ENCODE measurements around the gene PNN.
A peak's percentile ranks its signal among the peaks of the same experiment; 100 is the strongest.
"Not testable (repeated sequence)": the region's sequence is repeated elsewhere in the genome, so short reads cannot be mapped to it uniquely, and the experiment has no call there.

Gene PNN

DNA sequence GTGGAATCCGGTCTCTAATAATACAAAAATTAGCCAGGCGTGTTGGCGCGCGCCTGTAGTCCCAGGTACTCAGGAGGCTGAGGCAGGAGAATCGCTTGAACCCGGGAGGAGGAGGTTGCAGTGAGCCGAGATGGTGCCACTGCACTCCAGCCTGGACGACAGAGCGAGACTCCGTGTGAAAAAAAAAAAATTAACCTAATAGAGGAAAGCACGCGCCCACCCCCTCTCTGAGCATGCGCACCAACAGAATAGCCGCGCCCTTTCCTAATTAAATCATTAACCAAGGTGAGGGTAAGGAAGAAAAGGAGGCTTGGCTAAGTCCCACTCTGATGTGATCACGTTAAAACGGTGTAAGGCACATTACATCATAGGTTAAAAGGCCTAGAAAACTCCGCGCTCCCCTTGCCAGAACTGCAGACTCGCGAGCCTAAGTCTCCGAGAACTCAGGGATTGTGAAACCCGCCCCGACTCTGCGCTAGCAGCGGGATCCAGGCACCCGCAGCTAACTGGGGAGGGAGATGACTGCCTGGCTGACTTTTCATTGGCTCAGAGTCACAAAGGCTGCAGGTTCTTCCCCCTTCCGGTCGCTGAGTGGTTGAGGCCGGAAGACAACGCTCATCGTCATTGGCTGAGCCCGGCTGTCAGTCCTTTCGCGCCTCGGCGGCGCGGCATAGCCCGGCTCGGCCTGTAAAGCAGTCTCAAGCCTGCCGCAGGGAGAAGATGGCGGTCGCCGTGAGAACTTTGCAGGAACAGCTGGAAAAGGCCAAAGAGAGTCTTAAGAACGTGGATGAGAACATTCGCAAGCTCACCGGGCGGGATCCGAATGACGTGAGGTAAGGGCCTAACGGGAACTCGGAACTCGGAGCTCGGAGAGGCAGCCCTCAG is at the start of gene PNN:
TSS of gene PNN (plus strand) at position 695 of the 885 bp plus-strand sequence. CDS start at position 721, 26 bp downstream.
- DNase-seq = peak; percentile 100

DNA sequence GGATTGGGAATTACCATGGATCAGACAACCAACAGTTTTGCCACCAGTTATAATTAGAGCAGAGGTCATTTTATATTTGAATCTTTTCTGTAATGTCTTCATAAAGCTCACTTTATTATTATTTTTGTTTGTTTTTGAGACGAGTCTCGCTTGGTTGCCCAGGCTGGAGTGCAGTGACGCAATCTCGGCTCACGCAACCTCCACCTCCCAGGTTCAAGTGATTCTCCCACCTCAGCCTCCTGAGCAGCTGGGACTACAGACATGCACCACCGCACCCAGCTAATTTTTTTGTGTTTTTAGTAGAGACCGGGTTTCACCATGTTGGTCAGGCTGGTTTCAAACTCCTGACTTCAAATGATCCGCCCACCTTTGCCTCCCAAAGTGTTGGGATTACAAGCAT is 37.2 kb upstream of the PNN start:
- DNase-seq = not testable (repeated sequence)

DNA sequence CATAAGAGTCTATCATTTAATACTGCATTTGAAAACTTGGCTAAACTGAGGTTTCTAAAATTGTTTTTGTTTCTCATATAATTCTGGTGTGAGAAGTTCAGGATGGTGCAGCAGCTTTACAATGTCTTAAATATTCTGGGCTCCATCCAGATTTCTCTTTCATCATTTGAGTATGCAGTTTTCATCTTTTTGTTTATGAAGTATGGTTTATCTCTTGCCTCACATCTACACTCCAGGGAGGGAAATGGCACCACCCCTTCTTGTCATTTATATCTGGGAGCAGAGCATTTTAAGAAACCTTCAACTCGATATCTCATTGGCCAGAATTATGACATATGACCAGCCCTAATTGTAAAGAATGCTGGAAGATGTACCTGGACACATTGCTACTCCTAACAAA is 36.6 kb upstream of the PNN start:
- DNase-seq = no peak

DNA sequence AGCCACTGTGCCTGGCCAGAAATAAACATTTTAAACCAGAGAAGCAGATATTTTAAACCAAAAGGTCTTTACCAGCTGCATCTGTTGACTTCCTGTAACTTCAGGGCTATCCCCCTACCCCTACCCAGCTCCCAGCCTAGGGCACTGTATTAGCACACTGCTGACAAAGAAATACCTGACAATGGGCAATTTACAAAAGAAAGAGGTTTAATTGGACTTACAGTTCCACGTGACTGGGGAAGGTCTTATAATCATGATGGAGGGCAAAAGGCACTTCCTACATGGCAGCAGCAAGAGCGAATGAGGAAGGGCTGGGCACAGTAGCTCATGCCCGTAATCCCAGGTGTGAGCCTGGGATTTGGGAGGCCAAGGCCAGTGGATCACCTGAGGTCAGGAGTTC is 34.9 kb upstream of the PNN start:
- DNase-seq = no peak

DNA sequence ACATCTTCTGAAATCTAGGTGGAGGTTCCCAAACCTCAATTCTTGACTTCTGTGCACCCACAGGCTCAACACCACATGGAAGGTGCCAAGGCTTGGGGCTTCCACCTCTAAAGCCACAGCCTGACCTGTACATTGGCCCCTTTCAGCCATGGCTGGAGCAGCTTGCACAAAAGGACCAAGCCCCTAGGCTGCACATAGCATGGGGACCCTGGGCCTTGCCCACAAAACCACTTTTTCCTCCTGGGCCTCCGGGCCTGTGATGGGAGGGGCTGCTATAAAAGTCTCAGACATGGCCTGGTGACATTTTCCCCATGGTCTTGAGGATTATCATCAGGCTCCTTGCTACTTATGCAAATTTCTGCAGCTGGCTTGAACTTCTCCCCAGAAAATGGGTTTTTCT is 33.4 kb upstream of the PNN start:
- DNase-seq = not testable (repeated sequence)

DNA sequence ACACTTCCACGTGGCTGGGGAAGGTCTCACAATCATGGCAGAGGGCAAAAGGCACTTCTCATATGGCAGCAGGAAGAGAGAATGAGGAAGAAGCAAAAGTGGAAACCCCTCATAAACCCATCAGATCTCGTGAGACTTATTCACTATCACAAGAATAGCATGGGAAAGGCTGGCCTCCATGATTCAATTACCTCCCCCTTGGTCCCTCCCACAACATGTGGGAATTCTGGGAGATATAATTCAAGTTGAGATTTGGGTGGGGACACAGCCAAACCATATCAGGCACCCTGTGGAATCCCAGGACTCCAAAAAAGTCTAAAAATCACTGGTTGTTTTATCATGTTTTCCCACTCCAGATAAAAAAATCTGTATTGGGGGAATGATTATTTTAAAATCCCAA is 31.8 kb upstream of the PNN start:
- DNase-seq = peak; percentile 14

DNA sequence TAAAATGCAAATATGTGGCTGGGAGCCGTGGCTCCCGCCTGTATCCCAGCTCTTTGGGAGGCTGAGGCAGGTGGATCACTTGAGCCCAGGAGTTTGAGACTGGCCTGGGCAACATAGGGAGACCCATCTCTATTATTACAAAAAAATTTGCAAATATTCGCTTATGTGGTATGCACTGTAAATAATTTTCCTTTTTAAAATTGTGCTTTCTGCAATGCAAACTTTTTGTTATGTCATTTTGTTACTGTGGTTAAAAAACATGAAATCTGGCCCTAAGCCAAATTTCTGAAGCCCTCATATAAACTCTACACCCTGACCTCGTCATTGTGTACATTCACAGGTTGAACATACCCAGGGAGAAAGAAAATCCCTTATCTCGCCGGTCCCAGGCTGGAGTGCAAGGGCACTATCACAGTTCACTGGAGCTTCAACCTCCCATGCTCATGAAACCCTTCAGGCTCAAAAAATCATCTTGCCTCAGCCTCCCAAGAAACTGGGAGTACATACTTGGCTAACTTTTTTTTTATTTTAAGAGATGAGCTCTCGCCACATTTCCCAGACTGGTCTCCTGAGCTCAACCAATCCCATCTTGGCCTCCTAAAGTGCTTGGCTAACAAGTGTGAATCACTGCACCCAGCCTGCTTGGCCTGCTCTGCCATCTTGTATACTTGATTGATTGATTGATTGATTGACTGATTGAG is 29.6 kb upstream of the PNN start:
- peak; percentile 95 for DNase-seq

DNA sequence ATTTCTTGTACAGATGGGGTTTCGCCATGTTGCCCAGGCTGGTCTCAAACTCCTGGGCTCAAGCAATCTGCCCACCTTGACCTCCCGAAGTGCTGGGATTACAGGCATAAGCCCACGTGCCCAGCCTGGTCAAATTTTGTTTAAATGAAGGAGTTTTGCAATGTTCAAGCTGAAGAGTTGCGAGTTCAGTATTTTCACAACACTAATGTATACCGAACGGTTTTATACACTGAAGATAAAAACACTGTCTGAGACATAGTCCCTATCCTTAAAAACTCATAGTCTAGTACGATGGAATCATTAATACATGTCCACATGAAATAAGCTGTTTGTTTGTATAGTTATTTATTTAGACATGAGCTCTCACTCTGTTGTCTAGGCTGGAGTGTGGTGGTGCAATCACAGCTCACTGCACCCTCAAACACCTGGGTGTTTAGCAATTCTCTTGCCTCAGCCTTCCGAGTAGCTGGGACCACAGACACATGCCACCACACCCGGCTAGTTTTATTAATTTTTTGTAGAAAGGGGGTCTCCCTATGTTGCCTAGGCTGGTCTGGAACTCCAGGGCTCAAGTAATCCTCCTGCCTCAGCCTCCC is 20.4 kb upstream of the PNN start:
- DNase-seq = no peak

DNA sequence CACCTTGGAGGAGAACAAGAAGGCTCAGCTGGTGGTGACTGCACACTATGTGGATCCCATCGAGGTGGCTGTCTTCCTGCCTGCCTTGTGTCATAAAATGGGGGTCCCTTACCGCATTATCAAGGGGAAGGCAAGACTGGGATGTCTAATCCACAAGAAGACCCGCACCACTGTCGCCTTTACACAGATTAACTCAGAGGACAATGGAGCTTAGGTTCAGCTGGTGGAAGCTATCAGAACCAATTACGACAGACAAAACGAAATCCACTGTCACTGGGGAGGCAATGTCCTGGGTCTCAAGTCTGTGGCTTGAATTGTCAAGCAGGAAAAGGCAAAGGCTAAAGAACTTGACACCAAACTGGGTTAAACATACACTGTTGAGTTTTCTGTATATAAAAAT is 17.6 kb upstream of the PNN start:
- DNase-seq = no peak

DNA sequence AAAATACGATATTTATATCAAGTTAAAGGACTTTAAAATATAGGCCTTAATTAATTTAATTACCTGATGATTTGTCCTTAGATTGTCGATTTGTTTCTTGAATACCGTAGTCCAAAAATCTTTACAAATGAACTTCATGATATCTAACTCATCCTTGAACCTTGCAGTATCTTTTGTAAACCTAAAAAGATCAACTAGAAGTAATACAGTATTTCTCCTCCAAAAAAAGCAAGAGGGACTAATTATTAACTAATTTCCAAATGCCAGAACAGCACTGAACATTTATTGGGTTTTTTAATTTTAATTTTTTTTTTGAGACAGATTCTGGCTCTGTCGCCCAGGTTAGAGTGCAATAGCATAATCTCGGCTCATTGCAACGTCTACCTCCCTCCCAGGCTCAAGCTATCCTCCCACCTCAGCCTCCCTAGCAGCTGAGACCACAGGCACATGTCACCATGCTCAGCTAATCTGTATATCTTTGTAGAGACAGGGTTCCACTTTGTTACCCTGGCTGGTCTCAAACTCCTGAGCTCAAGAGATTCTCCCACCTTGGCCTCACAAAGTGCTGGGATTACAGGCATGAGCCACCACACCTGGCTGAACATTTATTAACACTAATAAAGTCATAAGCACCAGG is 16.7 kb upstream of the PNN start:
- DNase-seq = no peak

DNA sequence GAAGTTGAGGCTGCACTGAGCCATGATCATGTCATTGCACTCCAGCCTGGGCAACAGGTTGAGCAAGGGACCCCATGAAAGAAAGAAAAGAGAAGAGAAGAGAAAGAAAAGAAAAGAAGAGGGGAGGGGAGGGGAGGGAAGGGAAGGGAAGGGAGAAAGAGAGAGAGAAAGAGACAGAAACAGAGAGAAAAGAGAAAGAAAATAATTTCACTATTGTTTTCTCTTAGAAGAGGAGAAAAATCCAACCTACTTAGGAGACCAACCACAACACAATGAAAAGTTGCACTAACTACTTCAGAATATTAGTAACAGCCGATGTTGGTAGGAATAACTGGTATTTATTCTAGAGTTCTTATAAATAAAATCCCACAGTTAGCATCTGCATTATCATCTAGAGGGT is 14.6 kb upstream of the PNN start:
- no peak for DNase-seq

DNA sequence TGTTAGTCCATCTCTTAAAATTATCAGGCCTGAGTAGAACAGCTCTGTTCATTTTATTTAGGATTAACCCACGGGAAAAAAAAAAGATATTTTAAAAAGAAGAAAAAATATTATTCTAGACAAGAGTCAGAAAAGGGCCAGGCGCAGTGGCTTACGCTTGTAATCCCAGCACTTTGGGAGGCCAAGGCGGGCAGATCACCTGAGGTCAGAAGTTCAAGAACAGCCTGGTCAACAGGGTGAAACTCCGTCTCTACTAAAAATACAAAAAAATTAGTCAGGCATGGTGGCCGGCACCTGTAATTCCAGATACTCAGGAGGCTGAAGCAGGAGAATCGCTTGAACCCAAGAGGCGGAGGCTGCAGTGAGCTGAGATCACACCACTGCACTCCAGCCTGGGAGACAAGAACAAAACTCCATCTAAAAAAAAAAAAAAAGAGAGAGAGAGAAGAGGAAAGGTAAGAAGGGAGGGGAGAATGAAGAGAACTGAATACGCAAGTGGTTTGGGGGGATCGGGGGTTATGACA is 7.2 kb upstream of the PNN start:
- DNase-seq = not testable (repeated sequence)

DNA sequence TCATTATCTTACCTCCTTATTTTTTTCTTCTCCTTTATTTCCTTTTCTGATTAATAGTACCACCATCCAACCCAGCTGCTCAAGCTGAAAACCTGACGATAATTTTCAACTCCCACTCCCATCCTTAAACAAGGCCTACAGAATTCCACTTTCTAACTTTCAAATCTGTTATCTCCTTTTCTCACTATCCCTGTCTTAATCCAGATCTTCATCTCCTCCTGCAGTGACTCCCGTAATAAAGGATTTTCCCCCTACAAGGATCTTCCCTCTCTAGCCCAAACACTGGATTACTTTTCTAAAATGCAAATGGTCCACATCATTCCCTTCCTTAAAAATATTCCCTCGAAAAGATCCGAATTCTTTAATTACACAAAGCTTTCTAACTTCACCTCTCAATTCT is 6.5 kb upstream of the PNN start:
- DNase-seq = no peak

DNA sequence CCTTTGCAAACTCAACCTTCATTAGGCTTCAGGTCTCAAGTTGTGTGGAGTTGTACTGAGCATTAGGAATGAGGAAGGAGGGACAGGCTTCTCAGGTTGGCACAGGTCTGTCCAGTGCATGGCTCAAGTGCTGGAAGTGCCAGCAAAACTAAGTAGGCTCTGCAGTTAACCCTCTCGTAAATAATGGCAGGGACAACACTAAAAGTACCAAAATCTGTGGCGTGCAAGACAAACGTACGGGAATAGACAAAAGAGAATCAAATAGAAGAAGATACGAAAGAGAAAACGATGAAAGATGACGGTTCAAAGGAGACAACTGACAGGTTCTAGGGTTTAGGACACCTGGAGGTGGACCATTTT is 5.5 kb upstream of the PNN start:
- DNase-seq = no peak

DNA sequence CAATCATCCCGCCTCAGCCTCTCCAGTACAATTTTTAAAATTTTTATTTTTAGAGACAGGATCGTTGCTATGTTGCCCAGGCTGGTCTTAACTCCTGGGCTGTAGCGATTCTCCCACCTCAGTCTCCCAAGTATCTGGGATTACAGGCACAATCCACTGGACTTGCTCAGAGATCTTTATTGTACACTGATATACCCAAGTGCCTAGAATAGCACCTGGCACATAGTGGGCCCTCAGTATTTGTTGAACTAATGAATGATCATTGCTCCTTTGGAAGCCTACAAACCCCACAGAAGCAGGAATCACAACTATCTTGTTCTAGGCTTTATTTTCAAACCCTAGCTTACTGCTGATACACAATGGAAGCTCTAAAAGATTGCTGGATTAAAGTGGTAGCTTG is 1.9 kb upstream of the PNN start:
- DNase-seq = no peak

DNA sequence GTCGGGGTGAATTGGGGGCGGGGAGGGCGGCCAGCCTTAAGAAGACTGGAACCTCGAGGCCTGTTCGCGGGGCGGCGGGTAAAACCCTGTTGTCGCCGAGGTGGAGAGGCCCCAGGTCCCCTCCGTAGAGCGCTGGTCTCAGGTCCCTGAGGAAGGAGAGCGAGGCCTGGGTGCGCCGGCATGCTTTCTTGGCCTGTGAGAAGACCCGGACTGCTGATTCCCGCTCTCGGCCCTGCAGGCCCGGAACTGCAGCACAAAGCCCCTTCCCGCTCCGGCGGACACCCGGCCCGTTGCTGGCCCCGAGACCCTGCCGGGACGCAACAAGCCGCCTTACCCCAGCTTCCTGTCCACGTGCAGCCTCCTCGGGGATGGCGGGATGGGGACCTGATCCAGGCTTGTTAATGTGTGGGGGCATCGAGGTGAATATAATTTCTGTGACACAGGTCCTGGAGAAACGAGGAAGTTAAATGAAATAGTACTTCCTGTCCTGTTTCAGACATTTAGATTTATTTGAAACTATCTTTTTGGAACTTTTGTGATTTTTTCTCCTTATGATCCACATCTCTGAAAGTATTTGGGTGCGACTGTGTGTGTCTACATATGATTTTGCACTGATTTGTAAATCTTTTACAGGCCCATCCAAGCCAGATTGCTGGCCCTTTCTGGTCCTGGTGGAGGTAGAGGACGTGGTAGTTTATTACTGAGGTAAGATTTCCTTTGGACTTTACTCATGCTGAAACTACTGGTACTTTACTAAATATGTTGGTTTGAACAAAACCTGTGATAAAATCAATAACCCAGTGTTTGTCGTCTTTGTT is 600 bp downstream of the PNN start:
- peak; percentile 74 for DNase-seq

DNA sequence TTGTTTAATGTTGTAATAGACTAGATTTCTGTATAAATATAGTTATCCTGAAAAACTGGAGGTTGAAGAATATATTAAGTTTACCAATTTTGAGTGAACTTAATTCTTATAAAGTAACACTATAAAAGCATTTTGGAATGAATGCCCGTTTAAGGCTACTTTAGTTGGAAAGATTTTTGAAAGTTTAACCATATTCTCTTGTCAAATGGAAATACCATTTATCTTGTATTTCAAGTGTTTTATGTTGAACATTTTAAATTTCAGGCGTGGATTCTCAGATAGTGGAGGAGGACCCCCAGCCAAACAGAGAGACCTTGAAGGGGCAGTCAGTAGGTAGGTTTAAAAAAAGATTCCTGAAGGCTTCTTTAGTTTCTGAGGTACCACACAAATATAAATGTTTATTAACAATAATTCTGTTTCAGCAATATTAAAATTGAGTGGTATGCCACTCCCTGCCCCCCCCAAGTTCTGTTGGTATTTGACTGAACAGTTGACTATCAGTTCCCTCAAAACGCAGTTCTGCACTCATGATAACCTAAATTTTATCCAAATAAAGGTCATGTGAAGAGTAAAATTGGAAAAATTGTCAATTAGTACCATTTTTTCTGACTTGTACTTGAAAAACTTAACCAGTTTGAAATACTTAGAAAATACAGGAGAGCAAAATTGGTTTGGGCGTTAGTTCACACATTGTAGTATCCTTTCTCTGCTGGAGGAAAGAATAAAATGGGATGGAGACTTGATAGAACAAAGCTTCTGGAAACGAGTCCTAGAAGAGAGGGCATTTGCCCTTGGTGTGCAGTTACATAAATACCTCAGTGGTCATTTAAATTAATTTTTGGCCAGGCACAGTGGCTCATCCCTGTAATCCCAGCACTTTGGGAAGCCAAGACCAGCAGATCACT is 1.5 kb downstream of the PNN start:
- no peak for DNase-seq

DNA sequence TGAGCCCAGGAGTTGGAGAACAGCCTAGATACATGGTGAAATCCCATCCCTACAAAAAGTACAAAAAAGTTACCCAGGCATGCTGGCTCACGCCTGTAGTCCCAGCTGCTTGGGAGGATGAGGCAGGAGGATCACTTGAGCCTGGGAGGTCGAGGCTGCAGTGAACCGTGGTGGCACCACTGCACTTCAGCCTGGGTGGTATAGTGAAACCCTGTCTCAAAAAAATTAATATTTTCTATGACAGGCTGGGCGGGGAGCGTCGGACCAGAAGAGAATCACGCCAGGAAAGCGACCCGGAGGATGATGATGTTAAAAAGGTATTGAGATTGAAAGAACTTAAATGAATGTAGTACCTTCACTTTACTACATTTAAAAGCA is 2.1 kb downstream of the PNN start:
- no peak for DNase-seq

DNA sequence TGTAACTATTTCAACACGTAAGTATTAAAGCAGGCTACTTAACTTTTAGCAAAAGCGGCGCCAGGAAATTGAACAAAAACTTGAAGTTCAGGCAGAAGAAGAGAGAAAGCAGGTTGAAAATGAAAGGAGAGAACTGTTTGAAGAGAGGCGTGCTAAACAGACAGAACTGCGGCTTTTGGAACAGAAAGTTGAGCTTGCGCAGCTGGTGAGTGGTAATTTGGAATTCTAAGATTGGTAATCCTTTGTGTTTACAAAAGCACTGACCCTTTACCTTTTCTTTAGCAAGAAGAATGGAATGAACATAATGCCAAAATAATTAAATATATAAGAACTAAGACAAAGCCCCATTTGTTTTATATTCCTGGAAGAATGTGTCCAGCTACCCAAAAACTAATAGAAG is 4.0 kb downstream of the PNN start:
- DNase-seq = no peak

DNA sequence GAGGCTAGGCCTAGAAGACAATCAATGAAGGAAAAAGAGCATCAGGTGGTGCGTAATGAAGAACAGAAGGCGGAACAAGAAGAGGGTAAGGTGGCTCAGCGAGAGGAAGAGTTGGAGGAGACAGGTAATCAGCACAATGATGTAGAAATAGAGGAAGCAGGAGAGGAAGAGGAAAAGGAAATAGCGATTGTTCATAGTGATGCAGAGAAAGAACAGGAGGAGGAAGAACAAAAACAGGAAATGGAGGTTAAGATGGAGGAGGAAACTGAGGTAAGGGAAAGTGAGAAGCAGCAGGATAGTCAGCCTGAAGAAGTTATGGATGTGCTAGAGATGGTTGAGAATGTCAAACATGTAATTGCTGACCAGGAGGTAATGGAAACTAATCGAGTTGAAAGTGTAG is 5.5 kb downstream of the PNN start:
- no peak for DNase-seq

DNA sequence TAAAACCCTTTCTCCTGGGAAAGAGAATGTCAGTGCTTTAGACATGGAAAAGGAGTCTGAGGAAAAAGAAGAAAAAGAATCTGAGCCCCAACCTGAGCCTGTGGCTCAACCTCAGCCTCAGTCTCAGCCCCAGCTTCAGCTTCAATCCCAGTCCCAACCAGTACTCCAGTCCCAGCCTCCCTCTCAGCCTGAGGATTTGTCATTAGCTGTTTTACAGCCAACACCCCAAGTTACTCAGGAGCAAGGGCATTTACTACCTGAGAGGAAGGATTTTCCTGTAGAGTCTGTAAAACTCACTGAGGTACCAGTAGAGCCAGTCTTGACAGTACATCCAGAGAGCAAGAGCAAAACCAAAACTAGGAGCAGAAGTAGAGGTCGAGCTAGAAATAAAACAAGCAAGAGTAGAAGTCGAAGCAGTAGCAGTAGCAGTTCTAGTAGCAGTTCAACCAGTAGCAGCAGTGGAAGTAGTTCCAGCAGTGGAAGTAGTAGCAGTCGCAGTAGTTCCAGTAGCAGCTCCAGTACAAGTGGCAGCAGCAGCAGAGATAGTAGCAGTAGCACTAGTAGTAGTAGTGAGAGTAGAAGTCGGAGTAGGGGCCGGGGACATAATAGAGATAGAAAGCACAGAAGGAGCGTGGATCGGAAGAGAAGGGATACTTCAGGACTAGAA is 6.1 kb downstream of the PNN start:
- no peak for DNase-seq
